AG10803 (cell line): Measurements from ENCODE around the gene MRGPRF.
A peak's percentile ranks its signal among the peaks of the same experiment; 100 is the strongest.

Source experiments
- DNase-seq: peaks from one replicate; pipeline ENCODE4 v3.0.0; 2010; ENCODE audit warnings: low read depth
- H3K4me3 ChIP-seq: 2 replicates; pipeline ENCODE4 v1.5.1; 2011; ENCODE audit warnings: mild to moderate bottlenecking, low read length, control low read depth
- CTCF ChIP-seq: conservative IDR thresholded peaks from 2 replicates; pipeline ENCODE4 v1.5.1; 2011; ENCODE audit warnings: mild to moderate bottlenecking, low read length, control low read depth, inconsistent platforms

MRGPRF gene

GRCh38 chr11:69032833-69033232 lies 19.8 kb upstream of the MRGPRF start:
- no peak overlapping the region for H3K4me3 ChIP-seq
- no peak for TF ChIP-seq CTCF
- DNase-seq, result no peak

GRCh38 chr11:69030301-69030700 lies 17.3 kb upstream of the MRGPRF start:
- no peak overlapping the region for H3K4me3 ChIP-seq
- TF ChIP-seq CTCF, result no peak
- no peak for DNase-seq

GRCh38 chr11:69027704-69028372 lies 14.8 kb upstream of the MRGPRF start:
- TF ChIP-seq CTCF, result no peak
- DNase-seq, result no peak
- no peak overlapping the region for H3K4me3 ChIP-seq

GRCh38 chr11:69024509-69024908 lies 11.5 kb upstream of the MRGPRF start:
- TF ChIP-seq CTCF, result no peak

GRCh38 chr11:69022260-69022659 lies 9.2 kb upstream of the MRGPRF start:
- no peak for TF ChIP-seq CTCF

More at GRCh38 chr11:69024509-69024908, 11.5 kb upstream of the MRGPRF start:
- no peak overlapping the region for H3K4me3 ChIP-seq
- DNase-seq, result no peak

GRCh38 chr11:69018924-69019323 lies 5.9 kb upstream of the MRGPRF start:
- DNase-seq, result peak; percentile 94
- H3K4me3 ChIP-seq, result no peak overlapping the region
- TF ChIP-seq CTCF, result peak; percentile 38

More at GRCh38 chr11:69022260-69022659, 9.2 kb upstream of the MRGPRF start:
- no peak for DNase-seq
- H3K4me3 ChIP-seq, result no peak overlapping the region

GRCh38 chr11:69017951-69018350 lies 4.9 kb upstream of the MRGPRF start:
- H3K4me3 ChIP-seq, result no peak overlapping the region
- DNase-seq, result no peak
- no peak for TF ChIP-seq CTCF
